HG03521 (cell line): ENCODE measurements around the gene FBXL20.
"Not testable (repeated sequence)": the region's sequence is repeated elsewhere in the genome, so short reads cannot be mapped to it uniquely, and the experiment has no call there.

Experiments
- ATAC-seq: cut with Tn5 transposase; IDR thresholded peaks from one replicate; pipeline ENCODE4 v1.9.1; 2021; ENCODE audit warnings: mild to moderate bottlenecking, moderate library complexity; ENCODE audit not compliant: unreplicated experiment

The FBXL20 gene

GRCh38 chr17:39334008-39334744 lies 67.2 kb downstream of the FBXL20 start:
- not testable (repeated sequence) for ATAC-seq

GRCh38 chr17:39332092-39332491 lies 69.3 kb downstream of the FBXL20 start:
- ATAC-seq = no peak

DNA sequence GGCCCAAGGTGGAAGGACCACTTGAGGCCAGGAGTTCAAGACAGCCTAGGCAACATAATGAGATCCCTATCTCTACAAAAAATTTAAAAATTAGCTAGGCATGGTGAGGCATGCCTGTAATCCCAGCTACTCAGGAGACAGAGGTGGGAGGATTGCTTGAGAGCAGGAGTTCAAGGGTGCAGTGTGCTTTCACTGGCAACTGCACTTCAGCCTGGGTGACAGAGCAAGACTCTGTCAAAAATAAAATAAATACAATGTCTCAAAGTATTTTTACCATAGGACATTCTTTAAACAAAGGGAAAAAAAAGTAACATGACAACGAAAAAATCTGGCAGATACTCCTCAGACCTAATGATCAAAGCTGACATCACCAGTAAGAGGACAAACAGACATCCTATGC lies 72.6 kb downstream of the FBXL20 start:
- ATAC-seq = no peak

DNA sequence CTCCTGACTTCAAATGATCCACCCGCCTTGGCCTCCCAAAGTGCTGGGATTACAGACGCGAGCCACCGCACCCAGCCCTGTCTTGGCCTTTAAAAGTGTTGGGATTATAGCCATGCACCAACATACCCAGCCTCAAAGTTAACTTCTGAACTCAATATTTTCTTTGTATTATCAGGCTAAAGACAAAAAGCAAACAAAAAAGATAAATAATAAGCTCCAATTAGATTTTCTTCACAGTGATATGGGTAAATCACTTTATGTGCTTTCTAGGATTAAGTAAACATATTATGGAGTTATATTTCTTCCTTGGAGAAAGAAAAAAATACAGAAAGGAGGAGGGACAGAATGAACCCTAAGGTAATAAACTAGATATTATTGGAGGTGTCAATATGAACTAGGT lies 74.3 kb downstream of the FBXL20 start:
- ATAC-seq = no peak

DNA sequence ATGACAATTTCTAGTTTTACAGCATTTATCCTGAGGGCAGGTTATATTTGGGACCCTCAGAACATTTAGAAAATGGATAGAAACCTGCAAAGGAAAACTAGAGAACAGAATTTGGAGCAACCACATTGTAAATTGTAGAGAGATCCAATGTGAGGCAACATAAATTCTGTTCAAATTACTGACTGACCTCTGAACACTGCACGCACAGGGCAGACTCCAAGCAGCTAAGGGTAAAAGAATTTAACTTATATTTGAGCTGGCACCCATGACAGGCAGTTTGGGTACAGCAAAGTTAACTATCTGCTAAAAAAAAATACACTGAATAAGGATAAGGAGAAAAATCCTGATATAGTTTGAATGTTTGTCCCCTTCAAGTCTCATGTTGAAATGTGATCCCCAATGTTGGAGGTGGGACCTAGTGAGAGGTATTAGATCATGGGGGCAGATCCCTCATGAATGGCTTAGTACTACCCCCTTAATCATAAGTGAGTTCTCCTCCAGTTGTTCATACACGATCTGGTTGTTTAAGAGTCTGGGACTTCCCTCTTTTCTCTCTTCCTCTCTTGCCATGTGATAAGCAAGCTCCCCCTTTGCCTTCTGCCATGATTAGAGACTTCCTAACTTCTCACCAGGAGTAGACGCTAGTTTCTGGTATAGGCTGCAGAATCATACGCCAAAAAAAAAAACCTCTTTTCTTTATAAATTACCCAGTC lies 75.7 kb downstream of the FBXL20 start:
- no peak for ATAC-seq

GRCh38 chr17:39318636-39319035 lies 82.8 kb downstream of the FBXL20 start:
- no peak for ATAC-seq

DNA sequence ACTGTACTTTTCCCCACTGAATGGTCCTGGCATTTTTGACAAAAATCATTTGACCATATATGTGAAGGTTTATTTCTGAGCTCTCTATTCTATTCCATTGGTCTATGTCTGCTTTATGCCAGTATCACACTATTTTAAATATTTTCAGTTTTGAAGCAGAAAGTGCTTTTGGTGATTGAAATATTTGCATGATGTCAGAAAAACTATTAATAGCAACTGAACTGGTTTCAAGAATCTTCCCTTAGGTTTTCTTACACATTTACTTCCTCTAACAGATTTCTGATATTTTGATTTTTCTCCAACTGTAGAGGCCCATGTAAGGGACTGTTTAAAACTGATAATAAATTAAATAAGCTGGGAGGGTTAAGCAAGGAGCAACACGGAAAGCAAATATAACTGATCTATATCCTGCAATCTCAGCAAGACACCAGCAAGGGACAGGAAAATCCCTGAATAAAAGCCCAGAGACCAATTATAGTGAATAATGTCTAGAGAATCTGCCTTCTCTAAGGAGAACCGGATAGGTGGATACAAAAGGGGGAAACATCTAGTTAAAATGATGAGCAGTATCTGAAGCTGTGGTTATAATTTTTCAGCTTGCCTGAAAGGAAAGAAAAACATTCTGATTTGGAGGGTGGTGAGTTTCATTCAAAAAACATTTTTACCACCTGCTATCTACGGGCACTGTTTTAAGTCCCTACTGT lies 94.8 kb downstream of the FBXL20 start:
- no peak for ATAC-seq

DNA sequence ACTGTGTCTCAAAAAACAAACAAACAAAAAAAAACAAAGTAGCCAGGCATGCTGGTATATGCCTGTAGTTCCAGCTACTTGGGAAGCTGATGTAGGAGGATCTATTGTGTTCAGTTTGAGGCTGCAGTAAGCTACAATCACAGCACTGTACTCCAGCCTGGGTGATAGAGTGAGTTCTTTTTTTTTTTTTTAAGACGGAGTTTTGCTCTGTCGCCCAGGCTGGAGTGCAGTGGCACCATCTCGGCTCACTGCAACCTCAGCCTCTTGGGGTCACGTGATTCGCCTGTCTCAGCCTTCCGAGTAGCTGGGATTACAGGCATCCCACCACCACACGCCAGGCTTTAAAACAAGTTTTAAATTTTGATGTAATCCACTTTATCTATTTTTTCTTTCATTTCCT lies 95.4 kb downstream of the FBXL20 start:
- ATAC-seq = no peak

DNA sequence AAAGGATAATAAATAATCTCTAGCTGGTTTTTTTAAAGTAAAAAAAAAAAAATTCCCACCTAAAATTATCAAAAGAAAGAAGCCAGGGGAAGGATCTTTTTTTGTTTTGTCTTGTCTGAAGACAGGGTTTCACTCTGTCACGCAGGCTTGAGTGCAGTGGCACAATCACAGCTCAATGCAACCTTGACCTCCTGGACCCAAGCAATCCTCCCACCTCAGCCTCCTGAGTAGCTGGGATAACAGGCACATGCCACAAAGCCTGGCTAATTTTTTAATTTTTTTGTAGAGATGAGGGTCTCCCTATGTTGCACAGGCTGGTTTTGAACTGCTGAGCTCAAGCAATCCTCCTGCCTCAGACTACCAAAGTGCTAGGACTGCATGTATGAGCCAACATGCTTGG lies 97.2 kb downstream of the FBXL20 start:
- no peak for ATAC-seq

GRCh38 chr17:39294060-39294459 lies 107.4 kb downstream of the FBXL20 start:
- ATAC-seq = no peak

DNA sequence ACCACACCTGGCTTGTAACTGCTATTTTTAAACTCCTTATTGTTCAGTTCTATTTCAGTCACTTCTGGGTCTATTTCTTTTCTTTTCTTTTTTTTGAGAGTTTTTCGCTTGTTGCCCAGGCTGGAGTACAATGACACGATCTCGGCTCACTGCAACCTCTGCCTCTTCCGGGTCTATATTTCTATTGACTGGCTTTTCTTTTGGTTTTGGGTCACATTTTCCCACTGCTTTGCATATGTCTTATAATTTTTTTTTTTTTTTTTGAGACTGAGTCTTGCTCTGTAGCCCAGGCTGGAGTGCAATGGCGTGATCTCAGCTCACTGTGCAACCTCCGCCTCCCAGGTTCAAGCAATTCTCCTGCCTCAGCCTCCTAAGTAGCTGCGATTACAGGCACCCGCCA lies 108.9 kb downstream of the FBXL20 start:
- not testable (repeated sequence) for ATAC-seq

DNA sequence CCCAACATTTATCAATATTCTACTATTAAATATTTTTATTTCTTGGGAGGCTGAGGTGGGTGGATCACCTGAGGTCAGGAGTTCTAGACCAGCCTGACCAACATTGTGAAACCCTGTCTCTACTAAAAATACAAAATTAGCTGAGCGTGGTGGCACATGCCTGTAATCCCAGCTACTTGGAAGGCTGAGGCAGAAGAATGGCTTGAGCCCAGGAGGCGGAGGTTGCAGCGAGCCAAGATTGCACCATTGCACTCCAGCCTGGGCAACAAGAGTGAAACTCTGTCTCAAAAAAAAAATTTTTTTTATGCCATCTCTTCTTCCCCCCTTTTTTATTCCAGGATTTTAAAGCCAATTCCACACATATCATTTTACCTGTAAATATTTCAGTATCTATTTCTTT lies 114.9 kb downstream of the FBXL20 start:
- not testable (repeated sequence) for ATAC-seq

DNA sequence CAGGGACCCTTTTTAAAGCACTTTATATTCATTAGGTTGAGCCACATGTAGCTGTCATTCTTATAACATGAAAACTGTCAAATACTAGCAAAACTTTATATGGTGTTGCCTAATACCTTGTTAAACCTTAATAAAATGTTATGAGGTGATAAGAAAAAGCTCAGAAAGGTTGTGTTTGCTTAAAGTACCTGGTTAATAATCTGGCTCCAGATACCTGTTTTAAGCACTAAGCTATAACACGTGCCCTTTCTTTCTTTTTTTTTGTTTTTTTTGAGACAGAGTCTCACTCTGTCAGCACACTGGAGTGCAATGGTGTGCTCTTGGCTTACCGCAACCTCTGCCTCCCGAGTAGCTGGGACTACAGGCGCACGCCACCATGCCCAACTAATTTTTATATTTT lies 116.7 kb downstream of the FBXL20 start:
- no peak for ATAC-seq

DNA sequence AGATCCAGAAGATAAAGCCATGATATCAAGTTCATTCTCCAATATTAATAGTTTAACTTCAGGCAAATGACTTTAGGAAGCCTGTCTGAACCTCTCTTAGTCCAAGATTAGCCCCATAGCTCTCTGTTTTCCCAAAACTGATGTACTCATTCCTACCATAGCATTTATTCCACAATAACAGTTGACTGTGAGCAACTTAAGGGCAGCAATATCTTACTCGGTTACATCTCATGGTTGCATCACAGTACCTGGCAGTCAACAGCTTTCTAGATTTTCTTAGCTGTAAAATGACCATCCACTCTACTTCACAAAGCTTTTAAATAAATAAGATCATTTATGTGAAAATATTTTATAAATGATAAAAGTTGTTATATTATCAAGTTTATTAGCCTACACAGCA lies 117.5 kb downstream of the FBXL20 start:
- no peak for ATAC-seq

GRCh38 chr17:39283098-39283497 lies 118.3 kb downstream of the FBXL20 start:
- ATAC-seq = no peak

GRCh38 chr17:39281806-39282205 lies 119.6 kb downstream of the FBXL20 start:
- no peak for ATAC-seq

GRCh38 chr17:39278246-39278645 lies 123.2 kb downstream of the FBXL20 start:
- ATAC-seq = not testable (repeated sequence)

GRCh38 chr17:39277110-39277509 lies 124.3 kb downstream of the FBXL20 start:
- ATAC-seq = no peak

- no peak for ATAC-seq
These were observed 125.3 kb downstream of the FBXL20 start for GRCh38 chr17:39276113-39276512.

DNA sequence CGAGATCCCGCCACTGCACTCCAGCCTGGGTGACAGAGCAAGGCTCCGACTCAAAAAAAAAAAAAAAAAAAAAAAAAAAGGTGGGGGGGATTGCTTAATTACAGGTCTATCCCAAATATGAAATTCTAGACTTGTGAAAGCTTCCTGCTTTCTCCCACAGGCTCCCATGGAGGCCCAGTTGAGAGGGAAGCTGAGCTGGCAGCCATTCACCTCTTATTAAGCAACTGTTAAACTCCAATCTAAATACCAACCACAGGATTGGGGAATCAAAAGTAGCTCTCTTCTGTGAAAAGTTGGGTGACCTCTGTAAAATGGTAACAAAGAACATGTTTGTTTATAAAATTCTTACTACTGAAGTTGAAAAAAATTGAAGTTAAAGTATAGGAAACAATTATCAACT lies 129.9 kb downstream of the FBXL20 start:
- no peak for ATAC-seq

DNA sequence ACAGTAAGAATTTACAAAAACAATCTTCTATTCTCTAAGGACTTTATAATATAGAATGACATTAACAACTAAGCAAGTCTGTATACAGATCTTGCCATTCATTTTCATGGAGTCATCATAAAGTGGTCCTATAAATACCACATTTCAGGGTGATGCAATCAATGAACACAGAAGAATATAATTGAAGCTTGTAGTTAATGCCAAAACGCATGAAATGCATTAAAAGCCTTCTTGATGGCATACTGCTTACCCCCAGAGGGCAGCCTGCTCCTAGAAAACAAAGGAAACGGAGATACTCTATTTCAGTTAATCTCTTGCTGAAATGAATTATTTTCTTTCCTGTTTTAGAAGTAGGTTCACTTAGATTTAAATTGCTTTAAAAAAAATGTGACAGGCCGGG lies 130.5 kb downstream of the FBXL20 start:
- no peak for ATAC-seq

- no peak for ATAC-seq
These were observed 137.3 kb downstream of the FBXL20 start for GRCh38 chr17:39264119-39264518.
